PC-3 (cell line): ENCODE measurements around the gene NUDT16.

Experiments
- EZH2 ChIP-seq: fragments of 300-600 bp; sonication (generic); IDR thresholded peaks from one replicate; pipeline ENCODE4 v1.6.1; 2017; ENCODE audit warnings: antibody characterized with exemption, mild to moderate bottlenecking, low read length; ENCODE audit not compliant: unreplicated experiment
- EZH2phosphoT487 ChIP-seq: fragments of 300-600 bp; sonication (generic); IDR thresholded peaks from 2 replicates; pipeline ENCODE4 v1.6.1; 2018; ENCODE audit warnings: mild to moderate bottlenecking, antibody characterized with exemption, low read length, borderline replicate concordance
- TF ChIP-seq, protein P1 (sequence below): fragments of 300-600 bp; sonication (generic); conservative IDR thresholded peaks from 2 replicates; pipeline ENCODE4 v1.5.1; 2017; ENCODE audit warnings: antibody characterized with exemption, low read depth, mild to moderate bottlenecking, low read length

DNA sequence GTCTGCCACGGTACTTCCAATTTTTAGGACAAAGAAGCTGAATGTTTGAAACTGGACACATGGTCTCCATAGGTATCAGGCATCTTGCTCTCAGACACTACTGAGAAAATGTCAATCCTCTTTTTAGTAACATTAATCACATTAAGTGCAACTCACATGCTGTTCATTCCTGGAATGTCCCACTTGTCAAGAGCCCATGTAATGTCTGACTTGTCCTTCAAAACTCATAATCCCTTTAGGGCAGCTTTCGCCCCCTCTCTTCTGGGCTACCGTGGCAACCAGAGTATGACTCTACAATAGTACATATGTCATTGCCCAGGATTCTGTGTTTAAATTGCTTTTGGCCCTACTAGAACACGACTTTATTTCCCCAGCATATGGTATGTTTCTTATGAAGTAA is 12.3 kb downstream of the NUDT16 start:
- TF ChIP-seq EZH2phosphoT487: no peak
- TF ChIP-seq, protein P1, sequence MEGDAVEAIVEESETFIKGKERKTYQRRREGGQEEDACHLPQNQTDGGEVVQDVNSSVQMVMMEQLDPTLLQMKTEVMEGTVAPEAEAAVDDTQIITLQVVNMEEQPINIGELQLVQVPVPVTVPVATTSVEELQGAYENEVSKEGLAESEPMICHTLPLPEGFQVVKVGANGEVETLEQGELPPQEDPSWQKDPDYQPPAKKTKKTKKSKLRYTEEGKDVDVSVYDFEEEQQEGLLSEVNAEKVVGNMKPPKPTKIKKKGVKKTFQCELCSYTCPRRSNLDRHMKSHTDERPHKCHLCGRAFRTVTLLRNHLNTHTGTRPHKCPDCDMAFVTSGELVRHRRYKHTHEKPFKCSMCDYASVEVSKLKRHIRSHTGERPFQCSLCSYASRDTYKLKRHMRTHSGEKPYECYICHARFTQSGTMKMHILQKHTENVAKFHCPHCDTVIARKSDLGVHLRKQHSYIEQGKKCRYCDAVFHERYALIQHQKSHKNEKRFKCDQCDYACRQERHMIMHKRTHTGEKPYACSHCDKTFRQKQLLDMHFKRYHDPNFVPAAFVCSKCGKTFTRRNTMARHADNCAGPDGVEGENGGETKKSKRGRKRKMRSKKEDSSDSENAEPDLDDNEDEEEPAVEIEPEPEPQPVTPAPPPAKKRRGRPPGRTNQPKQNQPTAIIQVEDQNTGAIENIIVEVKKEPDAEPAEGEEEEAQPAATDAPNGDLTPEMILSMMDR: no peak
- no peak for TF ChIP-seq EZH2
